Aorta (tissue), 5 donors: ENCODE data around the gene SYP. TPM values are rescaled to one million over a fixed set of nuclear protein-coding genes. Genes with fewer than 3 reads are reported as not detected.

ENCODE experiments used
- ATAC-seq: fragments of 200-7000 bp; cut with Tn5 transposase; one replicate; pipeline ENCODE4 v1.9.1; 2022; ENCODE audit warnings: moderate library complexity; ENCODE audit not compliant: low FRiP score
- DNase-seq, 2 donors: peaks; one replicate each; pipeline ENCODE4 v3.0.0-alpha.2; 2020
- H3K27ac ChIP-seq, 2 donors: one replicate each; pipeline ENCODE4 v1.5.1; 2013; ENCODE audit warnings: low read length in 2 of 2, mild to moderate bottlenecking in 2 of 2, moderate library complexity in 2 of 2, control low read depth in 1 of 2, inconsistent platforms in 1 of 2, low read depth in 1 of 2
- H3K27me3 ChIP-seq, 2 donors: one replicate each; pipeline ENCODE4 v1.6.1; 2013; ENCODE audit warnings: control low read depth in 1 of 2, low read length in 1 of 2, mild to moderate bottlenecking in 1 of 2, moderate library complexity in 1 of 2; ENCODE audit not compliant: insufficient read depth in 2 of 2, control insufficient read depth in 1 of 2
- H3K36me3 ChIP-seq, 2 donors: one replicate each; pipeline ENCODE4 v1.6.1; 2013; ENCODE audit warnings: control low read depth in 1 of 2, low read length in 1 of 2, mild to moderate bottlenecking in 1 of 2; ENCODE audit not compliant: insufficient read depth in 2 of 2, control insufficient read depth in 1 of 2
- H3K4me1 ChIP-seq, 2 donors: one replicate each; pipeline ENCODE4 v1.6.1; 2013; ENCODE audit warnings: low read length in 2 of 2, control low read depth in 1 of 2, mild to moderate bottlenecking in 1 of 2, moderate library complexity in 1 of 2; ENCODE audit not compliant: insufficient read depth in 2 of 2, control insufficient read depth in 1 of 2
- H3K4me3 ChIP-seq, 2 donors: one replicate each; pipeline ENCODE4 v1.5.1; 2013; ENCODE audit warnings: low read length in 2 of 2, control low read depth in 1 of 2, mild to moderate bottlenecking in 1 of 2
- H3K9me3 ChIP-seq: one replicate; pipeline ENCODE4 v1.6.1; 2013; ENCODE audit warnings: mild to moderate bottlenecking, low read length; ENCODE audit not compliant: control insufficient read depth
- WGBS, 2 donors: extraction: QIAGEN DNeasy Blood & Tissue Kit; methylation state at CpG; one replicate each; pipeline ENCODE4 v1.1.7; 2013; 5-methylcytosine and 5-hydroxymethylcytosine counted together
- intact Hi-C, 2 donors: fragments of 100-400 bp; cut with DNase I; formaldehyde crosslinking; loops; one replicate each; pipeline versions ENCODE4 v1.14.2 to v1.15.0; 2022
- long read RNA-seq, 2 donors: library from polyadenylated mRNA; unstranded; transcript quantifications; one replicate each; pipeline ENCODE4 v2.0.0, GENCODE V29; 2020 to 2021
- polyA plus RNA-seq, 2 donors: library from polyadenylated mRNA; stranded (reverse); fragments of 200-250 nt; gene quantifications; one replicate each; pipeline ENCODE4 v1.2.3, GENCODE V29; 2013
- total RNA-seq, 2 donors: library from RNA; stranded (reverse); fragmentation: NEBNext Ultra II Directional; extraction: Animal tissue kit (Norgen Biotek cat#: 25700); gene quantifications; one replicate each; pipeline ENCODE4 v1.2.1, GENCODE V29; 2021
- donor health status: healthy with polysubstance abuse.
- donor health status: Bipolar disorder and iron deficiency.
- donor health status: DM: no; HTN: no; CAD: no.
- donor health status: DM: no; HTN: no; CAD: no.
- donor health status: DM: yes; HTN: yes; CAD: no.

Gene SYP
- total RNA-seq (1 to 10 TPM; 2.4 to 4.5 TPM), polyA plus RNA-seq (1 to 10 TPM; 3.0 to 5.3 TPM)
- long read RNA-seq, donor 1, partial matches to known transcripts: 0 of 3 reads
- long read RNA-seq, donor 1, other reads (novel, unspliced or antisense): 3 of 3 reads
- long read RNA-seq, donor 2, partial matches to known transcripts: 0 of 3 reads
- long read RNA-seq, donor 2, other reads (novel, unspliced or antisense): 1 of 3 reads

- peak; percentile 91 to 96 for DNase-seq
- Histone ChIP-seq H3K36me3 (no peaks in the 10 kb centered on the region), H3K4me1 (no peaks in the 10 kb centered on the region), H3K27ac (no peak within 1 kb of the TSS), H3K9me3 (no peaks in the 10 kb centered on the region), H3K4me3 (no peak within 1 kb of the TSS), H3K27me3 (no peaks in the 10 kb centered on the region)
- intact Hi-C loops: loop anchor here in 1 of 2 donors (5.0 kb wide), 1 partner anchor 37 kb away; the partner anchor contains the start of gene CCDC22
- WGBS, 2 donors: 1 to 34% methylated on average over 58 to 61 of the region's 61 CpGs
- ATAC-seq: peak; percentile 92
Measured at GRCh38 chrX:49199906-49200771, at the start of gene SYP. TSS of gene SYP (minus strand) at chrX:49200193. CDS start at chrX:49200186, 7 bp downstream.

GRCh38 chrX:49249616-49250015 is 49.6 kb upstream of the SYP start:
- no peaks in the 10 kb centered on the region for H3K36me3 ChIP-seq
- intact Hi-C loops: no loop called here

DNA sequence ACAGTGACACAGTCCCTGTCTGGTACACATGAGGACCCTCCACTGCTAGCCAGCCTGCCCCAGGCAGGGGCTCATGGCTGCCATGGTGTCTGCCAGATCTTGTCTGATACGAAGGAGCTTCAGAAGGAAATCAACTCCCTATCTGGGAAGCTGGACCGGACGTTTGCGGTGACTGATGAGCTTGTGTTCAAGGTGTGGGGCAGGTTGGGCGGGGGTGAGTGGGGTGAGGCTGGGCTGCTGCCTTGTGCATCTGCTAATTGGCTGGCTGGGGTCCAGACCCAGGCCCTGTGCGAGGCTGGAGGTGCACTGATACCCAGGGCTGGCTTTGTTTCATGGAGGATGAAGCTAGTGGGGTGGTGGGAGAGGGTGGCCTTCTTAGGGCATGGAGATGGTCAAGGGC is 49.1 kb upstream of the SYP start:
- Histone ChIP-seq H3K4me3 (no peak overlapping the region), H3K36me3 (no peaks in the 10 kb centered on the region), H3K9me3 (no peaks in the 10 kb centered on the region), H3K4me1 (no peaks in the 10 kb centered on the region), H3K27me3 (no peaks in the 10 kb centered on the region), H3K27ac (no peak overlapping the region)
- ATAC-seq: no peak
- no peak for DNase-seq
- intact Hi-C loops: no loop called here
- WGBS, 2 donors: 73 to 89% methylated on average over 6 of the region's 6 CpGs

More at GRCh38 chrX:49249616-49250015, 49.6 kb upstream of the SYP start:
- Histone ChIP-seq H3K27me3 (no peaks in the 10 kb centered on the region), H3K27ac (no peak overlapping the region), H3K4me1 (no peaks in the 10 kb centered on the region), H3K4me3 (no peak overlapping the region), H3K9me3 (no peaks in the 10 kb centered on the region)
- ATAC-seq (no peak), DNase-seq (no peak)
- 81 to 88% methylated on average over 9 of the region's 9 CpGs for WGBS, 2 donors

- Histone ChIP-seq H3K4me3 (no peak overlapping the region), H3K36me3 (no peaks in the 10 kb centered on the region), H3K9me3 (no peaks in the 10 kb centered on the region), H3K27ac (no peak overlapping the region), H3K27me3 (no peaks in the 10 kb centered on the region), H3K4me1 (no peaks in the 10 kb centered on the region)
- DNase-seq (no peak), ATAC-seq (no peak)
- intact Hi-C loops: no loop called here
- 84 to 88% methylated on average over 28 of the region's 28 CpGs for WGBS, 2 donors
Measured at GRCh38 chrX:49247916-49248811, 48.2 kb upstream of the SYP start.

GRCh38 chrX:49247346-49247745 is 47.4 kb upstream of the SYP start:
- no peaks in the 10 kb centered on the region for H3K27me3 ChIP-seq
- intact Hi-C loops: no loop called here
- H3K9me3 ChIP-seq: no peaks in the 10 kb centered on the region
- no peak for DNase-seq
- ATAC-seq: no peak
- WGBS, 2 donors: 86 to 94% methylated on average over 11 of the region's 11 CpGs
- peaks cover 0 to 4% of the 10 kb centered on the region in 2 donors for H3K36me3 ChIP-seq
- no peaks in the 10 kb centered on the region for H3K4me1 ChIP-seq
- H3K4me3 ChIP-seq: no peak overlapping the region
- no peak overlapping the region for H3K27ac ChIP-seq

GRCh38 chrX:49246541-49246940 is 46.5 kb upstream of the SYP start:
- no peak overlapping the region for H3K27ac ChIP-seq
- no peak for DNase-seq
- ATAC-seq: no peak
- 85 to 93% methylated on average over 7 to 10 of the region's 10 CpGs for WGBS, 2 donors
- H3K27me3 ChIP-seq: no peaks in the 10 kb centered on the region
- intact Hi-C loops: no loop called here
- peaks cover 0 to 4% of the 10 kb centered on the region in 2 donors for H3K36me3 ChIP-seq
- no peak overlapping the region for H3K4me3 ChIP-seq
- no peaks in the 10 kb centered on the region for H3K9me3 ChIP-seq
- no peaks in the 10 kb centered on the region for H3K4me1 ChIP-seq

- Histone ChIP-seq H3K4me1 (no peaks in the 10 kb centered on the region), H3K27ac (no peak overlapping the region), H3K27me3 (no peaks in the 10 kb centered on the region), H3K9me3 (no peaks in the 10 kb centered on the region), H3K36me3 (peaks cover 0 to 4% of the 10 kb centered on the region in 2 donors), H3K4me3 (no peak overlapping the region)
- intact Hi-C loops: no loop called here
- DNase-seq (no peak), ATAC-seq (no peak)
- WGBS, 2 donors: 86 to 90% methylated on average over 2 of the region's 2 CpGs
Measured at GRCh38 chrX:49244207-49244606, 44.2 kb upstream of the SYP start.

DNA sequence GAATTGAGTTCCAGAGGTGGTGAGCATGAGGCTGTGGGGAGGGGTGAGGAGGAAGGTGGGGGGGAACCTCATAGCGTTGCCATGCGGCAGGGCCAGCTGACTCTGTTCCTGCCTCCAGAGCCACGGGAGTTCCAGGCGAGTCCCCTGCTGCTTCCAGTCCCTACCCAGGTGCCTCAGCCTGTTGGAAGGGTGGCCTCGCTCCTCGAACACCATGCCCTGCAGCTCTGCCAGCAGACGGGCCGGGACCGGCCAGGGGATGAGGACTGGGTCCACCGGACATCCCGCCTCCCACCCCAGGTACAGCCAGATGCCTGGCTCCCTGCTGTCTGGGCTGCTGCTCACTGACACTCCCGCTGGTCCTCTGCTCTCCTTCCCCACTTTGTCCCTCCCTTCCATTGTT is 43.2 kb upstream of the SYP start:
- H3K4me1 ChIP-seq: no peaks in the 10 kb centered on the region
- H3K9me3 ChIP-seq: no peaks in the 10 kb centered on the region
- no peak overlapping the region for H3K27ac ChIP-seq
- ATAC-seq (no peak), DNase-seq (no peak)
- H3K4me3 ChIP-seq: no peak overlapping the region
- intact Hi-C loops: no loop called here
- H3K36me3 ChIP-seq: peaks cover 0 to 4% of the 10 kb centered on the region in 2 donors
- 78 to 84% methylated on average over 12 of the region's 12 CpGs for WGBS, 2 donors
- no peaks in the 10 kb centered on the region for H3K27me3 ChIP-seq
